Gastrocnemius medialis (tissue), 4 donors: ENCODE measurements around the gene TNFRSF13B.

Experiments
- CTCF ChIP-seq, 5 experiments: fragments of 450-650 bp in 3 of 5; fragments of 200-600 bp in 2 of 5; sonication (generic) in 2 of 5; IDR thresholded peaks in 4 of 5; conservative IDR thresholded peaks in 1 of 5; 1 replicate in 4 of 5; 2 replicates in 1 of 5; pipeline ENCODE4 v1.5.1; 2016 to 2019; ENCODE audit warnings: antibody characterized with exemption in 5 of 5, mild to moderate bottlenecking in 3 of 5, moderate library complexity in 3 of 5
- POLR2A ChIP-seq, 2 donors: fragments of 450-650 bp; IDR thresholded peaks; one replicate each; pipeline ENCODE4 v1.6.1; 2017; ENCODE audit warnings: antibody characterized with exemption in 2 of 2, mild to moderate bottlenecking in 2 of 2, moderate library complexity in 2 of 2

GRCh38 chr17:16999931-17000625 is 28.2 kb upstream of the TNFRSF13B start:
- TF ChIP-seq CTCF (IDR thresholded peaks at IDR 0.05 in 4 of 5, conservative IDR thresholded peaks at IDR 0.05 in 1 of 5) (no peak), POLR2A (IDR thresholded peaks at IDR 0.05) (no peak)
